ENCODE data around the gene ADPRH.
A peak's percentile ranks its signal among the peaks of the same experiment; 100 is the strongest.

The ADPRH gene

DNA sequence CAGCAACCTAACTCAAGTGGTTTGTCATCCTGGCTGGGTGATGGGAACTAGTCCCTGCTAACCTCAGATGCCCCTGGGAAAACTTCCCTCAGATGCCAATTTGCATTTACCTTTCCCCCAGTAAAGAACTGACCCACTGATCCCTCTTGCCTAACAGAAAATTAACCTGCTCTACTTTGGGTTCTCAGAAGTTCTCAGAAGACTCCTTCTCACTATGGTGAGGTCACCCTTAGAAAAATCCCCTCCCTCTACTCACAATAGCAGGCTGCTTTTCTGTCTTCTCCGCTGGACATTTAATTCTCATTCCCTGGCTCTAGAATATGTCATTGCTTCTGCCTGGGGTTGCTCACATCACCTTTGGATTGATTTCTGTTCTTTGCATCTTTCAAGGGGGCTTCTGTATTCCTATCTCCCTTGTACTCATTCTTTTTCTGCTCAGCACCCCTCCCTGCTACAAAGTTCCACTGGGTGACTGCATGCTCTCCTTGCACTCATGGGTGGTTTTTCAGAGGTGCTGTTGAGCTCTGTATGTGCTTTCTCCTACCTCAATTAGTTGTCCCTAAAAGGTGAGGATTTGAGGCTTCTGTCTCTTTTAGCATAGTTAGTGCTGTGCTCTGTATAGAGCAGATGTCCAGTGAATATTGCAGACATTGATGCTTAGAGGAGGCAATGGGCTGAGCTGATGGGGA lies 19.3 kb downstream of the ADPRH start:
- peak; percentile 23 to 47 for DNase-seq

- no peak for DNase-seq
Measured at GRCh38 chr3:119599558-119600174, 20.4 kb downstream of the ADPRH start.

DNA sequence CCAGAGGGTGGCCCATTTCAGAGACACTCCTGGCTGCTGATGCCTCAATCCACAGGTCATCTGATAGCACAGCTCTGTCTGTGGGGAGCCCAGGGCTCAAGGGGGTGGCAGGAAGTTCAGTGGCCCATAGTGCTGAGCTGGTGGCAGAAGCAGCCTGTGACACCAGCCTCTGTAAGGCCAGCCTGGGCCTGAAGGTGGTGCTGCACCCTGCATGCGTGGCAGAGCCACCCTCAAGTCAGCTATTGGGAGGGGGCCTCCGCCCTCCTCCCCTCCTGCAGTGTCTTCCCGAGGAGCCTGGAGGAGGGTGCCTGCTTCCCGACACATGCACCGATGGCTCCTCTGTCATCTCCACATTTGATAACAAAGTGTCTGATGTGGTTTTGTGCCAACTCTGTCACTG lies 21.4 kb downstream of the ADPRH start:
- DNase-seq, result peak; percentile 37 to 54

- no peak for DNase-seq
Measured at GRCh38 chr3:119601154-119601553, 21.9 kb downstream of the ADPRH start.

- no peak for DNase-seq
Measured at GRCh38 chr3:119602676-119603075, 23.4 kb downstream of the ADPRH start.

- no peak for DNase-seq
Measured at GRCh38 chr3:119604878-119605277, 25.6 kb downstream of the ADPRH start.

DNA sequence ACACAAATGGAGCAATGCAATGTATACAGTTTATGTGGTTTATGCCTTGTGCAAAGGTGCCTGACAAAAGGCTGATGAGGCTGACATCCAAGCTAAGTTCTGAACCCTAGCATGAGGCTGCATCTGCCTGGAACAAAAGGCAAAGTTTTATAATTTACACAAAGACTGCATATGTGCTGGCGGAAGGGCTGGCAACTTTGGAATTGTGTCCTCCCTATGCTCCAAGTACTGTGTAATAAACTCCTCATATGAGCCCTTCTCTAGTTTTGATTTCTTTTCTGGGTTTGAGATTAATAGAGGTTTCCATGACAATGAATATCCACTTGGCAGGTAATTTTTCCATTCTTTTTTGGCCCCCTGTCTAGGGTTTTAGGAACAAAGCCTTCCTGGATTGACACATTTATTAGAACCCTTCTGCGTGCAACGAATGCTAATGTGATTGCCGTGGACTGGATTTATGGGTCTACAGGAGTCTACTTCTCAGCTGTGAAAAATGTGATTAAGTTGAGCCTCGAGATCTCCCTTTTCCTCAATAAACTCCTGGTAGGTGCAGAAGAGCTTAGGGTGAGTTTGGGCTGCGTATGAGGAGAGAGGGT lies 29.2 kb downstream of the ADPRH start:
- no peak for DNase-seq

DNA sequence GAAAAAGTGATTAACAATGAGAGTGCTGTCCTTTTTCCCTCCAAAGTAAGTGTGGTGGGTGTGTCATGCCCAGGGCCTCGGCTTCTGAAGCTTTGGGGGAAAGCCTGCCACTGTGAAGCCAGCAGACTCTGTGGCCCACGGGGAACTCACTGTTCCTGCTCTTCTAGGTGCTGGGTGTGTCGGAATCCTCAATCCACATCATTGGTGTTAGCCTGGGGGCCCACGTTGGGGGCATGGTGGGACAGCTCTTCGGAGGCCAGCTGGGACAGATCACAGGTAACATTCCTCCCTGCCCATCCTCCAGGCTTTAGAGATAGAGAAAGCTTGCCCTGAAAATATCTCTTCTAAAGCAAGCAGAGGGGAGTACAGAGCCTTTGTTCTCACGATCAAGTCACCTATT lies 30.0 kb downstream of the ADPRH start:
- no peak for DNase-seq

GRCh38 chr3:119611664-119612063 lies 32.4 kb downstream of the ADPRH start:
- no peak for DNase-seq

DNA sequence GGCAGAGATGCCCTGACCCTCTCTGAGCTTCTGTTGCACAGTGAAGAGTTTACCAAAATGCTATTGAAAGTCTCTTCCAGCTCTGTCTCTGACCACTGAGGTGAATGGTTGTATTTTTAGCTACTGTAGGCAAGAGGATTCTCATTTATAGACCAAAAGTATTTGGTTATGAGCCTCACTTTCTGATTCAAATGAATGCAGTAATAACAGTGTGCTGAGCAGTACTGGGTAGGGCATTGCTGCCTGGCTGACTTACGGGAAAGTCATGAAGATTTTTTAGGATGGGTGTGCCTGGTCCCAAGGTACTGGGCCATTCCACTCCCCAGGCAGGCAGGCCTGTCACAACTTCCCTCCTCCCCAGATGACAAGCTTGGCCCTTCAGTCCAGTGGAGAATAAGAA lies 33.9 kb downstream of the ADPRH start:
- no peak for DNase-seq

- no peak for DNase-seq
Measured at GRCh38 chr3:119613872-119614271, 34.6 kb downstream of the ADPRH start.

DNA sequence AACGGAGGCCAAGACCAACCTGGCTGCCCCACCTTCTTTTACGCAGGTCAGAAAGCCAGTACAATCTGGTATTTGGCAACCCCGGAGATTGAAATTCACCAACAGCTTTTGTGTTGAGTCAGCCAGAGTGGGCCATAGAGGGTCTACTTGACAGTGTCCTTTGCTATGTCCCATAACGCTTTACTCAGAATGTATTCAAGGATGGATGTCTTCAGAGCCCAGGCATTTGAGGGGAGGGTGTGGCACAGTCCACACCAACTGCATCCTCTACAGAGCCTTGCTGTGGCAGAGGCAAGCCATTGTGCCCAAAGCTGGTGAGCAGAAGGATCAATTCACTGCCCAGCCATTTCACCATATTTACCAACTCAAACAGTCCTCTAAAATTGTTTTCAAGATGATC lies 36.8 kb downstream of the ADPRH start:
- no peak for DNase-seq

GRCh38 chr3:119619094-119619493 lies 39.8 kb downstream of the ADPRH start:
- no peak for DNase-seq

DNA sequence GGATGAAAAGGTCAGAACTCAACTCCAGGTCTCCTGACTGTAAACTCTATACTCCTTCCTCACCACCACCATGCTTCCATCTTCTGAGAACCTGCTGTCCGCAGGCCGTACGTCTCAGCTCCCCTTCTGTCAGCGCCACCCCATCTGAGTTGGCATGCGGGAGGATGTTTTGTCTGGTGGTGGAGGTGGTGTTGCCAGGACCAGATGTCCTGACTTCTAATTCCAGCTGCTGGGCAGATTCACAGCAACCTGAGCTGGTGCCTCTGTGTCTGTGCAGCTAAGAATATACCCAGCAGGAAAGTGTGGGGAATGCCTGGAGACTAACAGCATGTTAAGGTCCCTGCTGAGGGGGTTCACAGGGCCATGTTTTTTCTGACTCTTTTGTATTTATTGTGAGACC lies 41.6 kb downstream of the ADPRH start:
- DNase-seq, result no peak

- peak; percentile 41 to 42 for DNase-seq
Measured at GRCh38 chr3:119624002-119624720, 44.9 kb downstream of the ADPRH start.

- no peak for DNase-seq
Measured at GRCh38 chr3:119625451-119626153, 46.3 kb downstream of the ADPRH start.

DNA sequence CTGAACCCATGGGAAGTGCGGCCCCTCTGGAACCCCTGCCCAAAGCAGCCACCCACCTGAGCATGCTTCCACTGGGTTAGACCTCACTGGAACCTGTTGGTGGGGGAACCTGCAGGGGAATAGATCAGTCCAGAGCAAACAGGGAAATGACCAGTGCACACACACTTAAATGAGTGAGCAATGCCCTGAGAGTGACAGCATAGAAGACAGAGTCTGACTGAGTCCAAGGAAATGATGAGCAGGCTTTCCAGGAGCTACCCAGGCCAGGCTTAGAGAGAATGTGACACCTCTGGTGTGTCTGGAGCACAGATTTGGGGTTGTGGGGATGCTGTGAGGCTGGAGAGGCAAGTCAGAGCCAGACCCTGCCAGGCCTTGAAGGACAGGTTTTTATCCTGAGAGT lies 46.9 kb downstream of the ADPRH start:
- peak in 1 of 2 donors; percentile 34 for DNase-seq

DNA sequence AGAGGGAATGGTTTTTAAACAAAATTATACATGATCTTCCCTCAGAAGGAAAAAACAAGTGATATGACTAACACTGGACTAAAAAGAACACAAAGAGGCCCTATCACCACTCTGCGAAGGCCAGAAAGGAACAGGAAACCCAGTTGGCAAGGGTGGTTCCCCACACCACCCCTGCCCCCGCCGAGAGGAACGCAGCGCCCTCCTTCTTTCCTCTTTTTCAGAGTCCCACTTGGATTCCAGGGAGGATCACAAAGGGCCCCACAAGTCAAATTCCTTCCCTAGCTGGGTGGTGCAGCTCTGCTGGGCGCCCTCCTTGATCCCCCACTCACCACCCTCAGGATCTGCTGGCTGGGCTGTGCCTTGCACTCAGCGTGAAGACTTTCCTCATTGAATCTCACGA lies 48.2 kb downstream of the ADPRH start:
- peak; percentile 80 to 89 for DNase-seq

GRCh38 chr3:119628390-119628789 lies 49.1 kb downstream of the ADPRH start:
- DNase-seq, result peak; percentile 67 to 78

DNA sequence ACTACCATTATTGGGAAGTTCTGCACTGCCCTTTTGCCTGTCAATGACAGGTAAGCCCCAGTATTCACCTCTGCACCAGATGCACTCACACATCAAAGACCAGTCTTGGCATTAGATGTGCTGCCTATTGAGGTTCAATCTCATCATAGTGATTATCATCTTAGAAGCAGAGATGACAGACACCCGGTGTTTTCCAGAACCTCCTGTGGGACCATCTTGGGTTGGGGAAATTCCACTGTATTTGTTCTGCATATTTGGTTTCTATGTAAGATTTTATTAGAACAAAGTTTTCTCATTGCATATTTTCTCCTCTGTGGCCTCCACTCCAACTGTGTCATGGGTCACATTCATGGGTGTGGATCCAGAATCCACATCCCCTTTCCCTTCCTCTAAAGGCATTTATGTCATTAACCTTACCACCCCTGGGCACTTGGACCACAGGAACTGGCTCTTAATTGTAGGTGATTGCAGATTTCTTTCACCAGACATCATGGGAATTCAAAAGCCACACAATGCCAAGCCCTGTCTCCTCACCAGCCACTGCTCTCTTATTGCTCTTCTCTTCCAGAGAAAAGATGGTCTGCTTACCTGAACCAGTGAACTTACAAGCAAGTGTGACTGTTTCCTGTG lies 49.6 kb downstream of the ADPRH start:
- peak; percentile 92 to 95 for DNase-seq

DNA sequence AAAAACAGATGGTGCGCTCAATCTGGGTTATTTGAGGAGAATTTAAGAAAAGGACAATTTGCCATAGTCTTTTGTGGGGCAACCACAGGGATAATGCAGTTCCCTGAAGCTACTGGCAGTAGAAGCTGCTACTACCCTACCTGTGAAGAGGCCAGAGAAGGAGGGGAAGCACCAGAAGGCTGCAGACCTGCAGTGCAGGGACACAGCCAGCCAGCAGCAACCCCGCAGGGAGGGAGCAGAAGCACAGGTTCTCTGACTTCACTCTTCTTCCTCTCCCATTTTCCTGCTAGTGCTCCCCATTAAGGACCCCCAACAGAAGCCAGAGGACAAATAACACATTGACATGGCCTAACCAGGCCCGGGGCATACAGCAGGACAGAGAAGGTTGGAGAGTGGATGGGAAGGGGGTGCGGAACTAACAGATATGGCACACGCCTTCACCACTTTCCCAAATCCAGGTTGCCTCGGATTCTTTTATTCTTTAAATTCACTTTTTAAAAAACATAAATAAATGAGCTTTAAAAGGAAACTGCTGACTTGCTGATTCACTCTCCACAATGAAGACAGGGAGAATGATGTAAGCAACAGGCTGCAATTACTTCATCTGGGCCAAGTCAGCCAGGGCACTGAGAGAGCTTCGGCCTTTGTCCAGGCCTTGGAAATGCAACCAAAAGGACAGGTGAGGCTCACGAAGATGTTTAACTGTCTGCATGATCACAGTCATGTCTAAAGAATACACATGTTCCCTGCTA lies 51.0 kb downstream of the ADPRH start:
- DNase-seq, result peak; percentile 86 to 88

DNA sequence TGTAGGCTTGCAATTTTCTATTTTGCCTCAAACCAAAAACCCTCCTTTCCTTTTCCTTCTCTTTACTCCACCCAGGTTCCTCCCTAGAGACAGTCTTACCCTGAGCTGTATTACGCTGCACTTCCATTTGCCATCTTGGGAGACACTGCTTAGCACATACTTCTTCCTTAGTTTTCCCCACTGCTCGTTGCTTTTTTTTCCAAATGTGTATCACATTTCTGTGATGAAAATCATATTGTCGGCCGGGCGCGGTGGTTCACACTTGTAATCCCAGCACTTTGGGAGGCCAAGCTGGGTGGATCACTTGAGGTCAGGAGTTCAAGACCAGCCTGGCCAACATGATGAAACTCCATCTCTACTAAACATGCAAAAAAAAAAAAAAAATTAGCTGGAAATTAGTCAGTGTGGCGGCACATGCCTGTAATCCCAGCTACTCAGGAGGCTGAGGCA lies 51.6 kb downstream of the ADPRH start:
- DNase-seq, result peak in 1 of 2 donors; percentile 14
